H1 (cell line): ENCODE results near the gene CTRL. TPM values are rescaled to one million over a fixed set of nuclear protein-coding genes. Genes with fewer than 3 reads are reported as not detected.

Source experiments
- CBX5 ChIP-seq: fragments of 300-800, 300-1000 bp; sonication (generic); IDR thresholded peaks from 2 replicates; pipeline ENCODE4 v1.7.1; 2016; ENCODE audit warnings: antibody characterized with exemption, low read length, low read depth
- CBX8 ChIP-seq: fragments of 300-800, 300-1000 bp; sonication (generic); IDR thresholded peaks from 2 replicates; pipeline ENCODE4 v1.7.1; 2016; ENCODE audit warnings: low read depth, low read length, borderline replicate concordance
- CREB1 ChIP-seq: IDR thresholded peaks from 2 replicates; pipeline ENCODE4 v1.6.1; 2012; ENCODE audit warnings: inconsistent platforms
- EGR1 ChIP-seq: IDR thresholded peaks from 2 replicates; pipeline ENCODE4 v1.6.1; 2011; ENCODE audit warnings: low read depth, low read length, borderline replicate concordance
- RNF2 ChIP-seq: fragments of 200-900, 300-1000 bp; sonication (generic); IDR thresholded peaks from 2 replicates; pipeline ENCODE4 v1.7.1; 2016; ENCODE audit warnings: borderline replicate concordance, low read depth, mild to moderate bottlenecking, antibody characterized with exemption, low read length; ENCODE audit not compliant: poor library complexity, severe bottlenecking; ENCODE audit errors: missing control alignments
- SIRT6 ChIP-seq: IDR thresholded peaks from one replicate; pipeline ENCODE4 v1.7.1; 2012; ENCODE audit warnings: low read length, inconsistent platforms
- polyA plus RNA-seq, 7 experiments: library from polyadenylated mRNA; depleted of rRNA in 3 of 7; stranded (reverse) in 5 of 7; unstranded in 2 of 7; fragments of >200 nt in 5 of 7; fragments of 200-250 nt in 2 of 7; gene quantifications; 1 replicate in 5 of 7; 2 replicates in 1 of 7; 4 replicates in 1 of 7; pipeline versions ENCODE4 v1.2.1 to v1.2.3, GENCODE V29; 2011 to 2013; ENCODE audit warnings: missing spikeins in 2 of 7, mixed read lengths in 2 of 7
- total RNA-seq: library from RNA; stranded (reverse); fragmentation: NEBNext Ultra II Directional; extraction: Animal tissue kit (Norgen Biotek cat#: 25700); gene quantifications from 2 replicates; pipeline ENCODE4 v1.2.1, GENCODE V29; 2021
- TF ChIP-seq, protein P1 (sequence below): IDR thresholded peaks from 2 replicates; pipeline ENCODE4 v1.6.1; 2011; ENCODE audit warnings: low read length, improper control_type of control experiment
- TF ChIP-seq, protein P2 (sequence below): IDR thresholded peaks from 2 replicates; pipeline ENCODE4 v1.6.1; 2012; ENCODE audit warnings: low read length, inconsistent platforms

CTRL gene
- total and polyA plus RNA-seq, 2 of the 8 experiments (the other 6 are each of a cell fraction or from before 2014, with no cell fraction given) = 1.7 to 4.2 TPM

DNA sequence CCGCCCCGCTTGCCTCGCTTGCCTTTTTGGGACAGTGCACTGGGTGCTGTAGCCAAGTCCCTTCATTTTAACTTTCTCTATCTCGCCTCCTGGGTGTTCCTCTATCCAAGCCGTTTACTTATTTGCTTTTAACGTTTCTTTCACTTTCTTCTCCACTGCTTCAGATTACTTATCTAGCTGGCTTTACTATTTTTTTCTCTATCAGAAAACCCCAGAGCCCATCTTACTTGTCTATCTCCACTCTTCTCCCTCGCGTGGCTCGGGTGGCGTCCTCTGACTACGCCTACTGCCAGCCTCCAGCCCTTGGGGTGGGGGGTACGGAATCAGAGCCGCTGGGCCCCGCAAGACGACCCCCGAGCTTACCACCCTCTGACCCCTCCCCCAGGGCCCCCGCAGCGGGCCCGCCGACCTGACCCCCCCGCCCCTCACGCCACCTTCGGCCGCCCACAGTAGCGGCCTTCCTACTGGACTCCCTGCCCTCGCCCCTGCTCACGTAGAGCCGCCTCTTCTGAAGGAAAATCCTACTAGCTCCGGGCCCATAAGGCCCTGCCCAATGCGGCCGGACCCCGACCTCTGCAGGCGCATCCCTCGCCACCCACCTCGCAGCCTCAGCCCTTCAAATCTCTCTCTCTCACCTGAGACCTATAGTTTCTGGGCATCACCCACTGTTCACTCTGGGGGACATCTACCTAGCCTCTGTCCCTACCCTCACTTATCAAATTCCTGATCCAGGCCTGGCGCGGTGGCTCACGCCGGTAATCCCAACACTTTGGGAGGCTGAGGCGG lies 37.8 kb upstream of the CTRL start (continued):
- TF ChIP-seq RNF2 = no peak
- no peak for TF ChIP-seq CBX5
- TF ChIP-seq EGR1 = no peak
- TF ChIP-seq, protein P1, sequence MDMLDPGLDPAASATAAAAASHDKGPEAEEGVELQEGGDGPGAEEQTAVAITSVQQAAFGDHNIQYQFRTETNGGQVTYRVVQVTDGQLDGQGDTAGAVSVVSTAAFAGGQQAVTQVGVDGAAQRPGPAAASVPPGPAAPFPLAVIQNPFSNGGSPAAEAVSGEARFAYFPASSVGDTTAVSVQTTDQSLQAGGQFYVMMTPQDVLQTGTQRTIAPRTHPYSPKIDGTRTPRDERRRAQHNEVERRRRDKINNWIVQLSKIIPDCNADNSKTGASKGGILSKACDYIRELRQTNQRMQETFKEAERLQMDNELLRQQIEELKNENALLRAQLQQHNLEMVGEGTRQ = no peak
- no peak for TF ChIP-seq SIRT6
- TF ChIP-seq, protein P2, sequence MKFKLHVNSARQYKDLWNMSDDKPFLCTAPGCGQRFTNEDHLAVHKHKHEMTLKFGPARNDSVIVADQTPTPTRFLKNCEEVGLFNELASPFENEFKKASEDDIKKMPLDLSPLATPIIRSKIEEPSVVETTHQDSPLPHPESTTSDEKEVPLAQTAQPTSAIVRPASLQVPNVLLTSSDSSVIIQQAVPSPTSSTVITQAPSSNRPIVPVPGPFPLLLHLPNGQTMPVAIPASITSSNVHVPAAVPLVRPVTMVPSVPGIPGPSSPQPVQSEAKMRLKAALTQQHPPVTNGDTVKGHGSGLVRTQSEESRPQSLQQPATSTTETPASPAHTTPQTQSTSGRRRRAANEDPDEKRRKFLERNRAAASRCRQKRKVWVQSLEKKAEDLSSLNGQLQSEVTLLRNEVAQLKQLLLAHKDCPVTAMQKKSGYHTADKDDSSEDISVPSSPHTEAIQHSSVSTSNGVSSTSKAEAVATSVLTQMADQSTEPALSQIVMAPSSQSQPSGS = no peak
- TF ChIP-seq CBX8 = no peak
- TF ChIP-seq CREB1 = no peak
